Measurements from ENCODE around the gene TEX2. TPM values are rescaled to one million over a fixed set of nuclear protein-coding genes. Genes with fewer than 3 reads are reported as not detected.

TEX2 gene
- 38.0 and 51.0 TPM in 2 replicates for total RNA-seq

DNA sequence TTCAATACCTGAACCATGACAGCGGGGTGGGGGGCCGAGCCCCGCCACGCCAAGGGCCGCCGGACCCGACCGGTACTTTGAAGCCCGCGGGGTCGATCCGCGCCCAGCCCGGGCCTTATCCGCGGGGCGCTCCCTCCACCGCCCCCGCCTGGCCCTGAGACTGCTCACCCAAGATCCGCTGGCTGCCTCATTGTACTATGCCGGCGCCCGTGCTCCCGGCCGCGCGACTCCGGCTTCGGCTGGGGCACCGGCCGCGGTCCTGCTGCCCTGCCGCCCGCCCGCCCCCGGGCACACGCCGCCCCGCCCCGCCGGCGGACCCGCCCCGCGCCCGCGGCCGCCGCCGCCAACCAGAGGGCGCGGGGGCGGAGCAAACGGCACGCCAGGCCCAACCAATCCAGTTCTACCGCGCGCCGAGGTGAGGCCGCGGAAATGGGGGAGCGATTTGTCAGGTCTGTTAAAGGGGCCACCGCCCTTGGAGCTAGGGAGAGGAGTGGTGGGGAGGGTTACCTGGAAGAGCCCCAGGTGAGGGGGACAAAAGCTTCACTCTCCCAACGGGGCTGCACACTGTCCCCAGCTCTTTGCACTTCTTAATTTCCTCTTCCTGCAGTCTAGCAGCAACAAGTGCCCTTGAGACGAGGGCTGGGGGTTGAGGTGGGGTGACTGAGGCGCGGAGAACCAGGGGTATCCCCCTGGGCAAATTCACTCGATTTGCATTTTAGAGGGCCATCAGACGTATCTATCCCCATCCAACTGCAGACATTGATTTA lies at the start of gene TEX2:
TSS of gene TEX2 (minus strand) at position 261 of the 767 bp plus-strand sequence. CDS start 49,043 bp downstream, outside the sequence.

DNA sequence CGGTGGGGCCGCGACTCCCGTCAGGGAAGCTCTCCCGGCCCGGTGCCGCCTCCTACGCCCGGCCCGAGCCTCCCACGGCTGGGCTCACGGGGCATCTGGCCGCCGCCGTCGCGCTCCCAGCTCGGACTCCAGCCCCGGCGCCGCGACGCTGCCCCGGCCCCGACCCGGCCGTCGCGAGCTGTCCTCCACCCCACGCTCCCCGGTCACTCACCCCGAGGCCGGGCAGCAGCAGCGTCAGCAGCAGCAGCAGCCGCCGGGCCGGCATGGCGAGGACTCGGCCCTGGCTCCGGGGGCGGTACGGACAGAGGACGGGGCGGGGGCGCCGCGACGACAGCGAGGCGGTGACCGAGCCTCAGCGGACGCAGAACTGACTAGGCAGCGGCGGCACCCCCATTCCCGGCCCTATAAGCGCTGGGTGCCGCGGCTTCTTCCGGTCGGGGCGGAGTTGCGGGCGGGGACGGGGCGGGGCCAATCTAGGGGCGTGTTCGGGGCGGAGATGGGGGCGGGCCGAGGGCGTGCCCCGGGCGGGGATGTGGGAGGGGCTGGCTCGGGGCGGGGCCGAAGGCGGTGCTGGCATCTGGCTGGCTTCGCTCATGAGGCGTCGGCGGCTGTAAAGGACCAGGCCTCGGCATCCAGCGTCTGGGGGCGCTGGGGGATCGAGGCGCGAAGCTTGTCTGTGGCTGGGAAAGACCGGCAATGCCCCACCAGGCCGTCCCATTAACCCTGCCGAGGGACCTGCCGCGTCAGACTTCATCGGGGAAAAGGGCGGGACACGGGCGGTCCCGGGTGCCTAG lies 133.1 kb downstream of the TEX2 start, which contains the start of gene ERN1:
TSS of gene ERN1 (minus strand) at position 380 of the 794 bp plus-strand sequence. CDS start at position 265, 115 bp downstream.

Other genes with a start within 250 kb of the TEX2 start
- gene ICAM2, start 242.6 kb downstream of the TEX2 start, total RNA-seq = 3.9 and 13.0 TPM in 2 replicates
- gene ERN1, start 133.1 kb downstream of the TEX2 start, total RNA-seq = 13.0 and 23.3 TPM in 2 replicates
- gene PECAM1, start 127.6 kb upstream of the TEX2 start, total RNA-seq = 0.96 and 1.5 TPM in 2 replicates
- gene MILR1, start 185.9 kb upstream of the TEX2 start, total RNA-seq = 2.3 and 15.9 TPM in 2 replicates
- 10.0 and 11.8 TPM in 2 replicates for gene POLG2, start 233.8 kb upstream of the TEX2 start, total RNA-seq
- 307 and 324 TPM in 2 replicates for gene DDX5, start 243.0 kb upstream of the TEX2 start, total RNA-seq
- 20.8 and 21.0 TPM in 2 replicates for gene CEP95, start 243.7 kb upstream of the TEX2 start, total RNA-seq